ENCODE data around the gene GTF2F2. TPM values are rescaled to one million over a fixed set of nuclear protein-coding genes. Genes with fewer than 3 reads are reported as not detected.

The GTF2F2 gene
- total and polyA plus RNA-seq, 2 donors (not counting 3 experiments of a cell fraction or from before 2014, with no cell fraction given), result 7.5 to 23.6 TPM

DNA sequence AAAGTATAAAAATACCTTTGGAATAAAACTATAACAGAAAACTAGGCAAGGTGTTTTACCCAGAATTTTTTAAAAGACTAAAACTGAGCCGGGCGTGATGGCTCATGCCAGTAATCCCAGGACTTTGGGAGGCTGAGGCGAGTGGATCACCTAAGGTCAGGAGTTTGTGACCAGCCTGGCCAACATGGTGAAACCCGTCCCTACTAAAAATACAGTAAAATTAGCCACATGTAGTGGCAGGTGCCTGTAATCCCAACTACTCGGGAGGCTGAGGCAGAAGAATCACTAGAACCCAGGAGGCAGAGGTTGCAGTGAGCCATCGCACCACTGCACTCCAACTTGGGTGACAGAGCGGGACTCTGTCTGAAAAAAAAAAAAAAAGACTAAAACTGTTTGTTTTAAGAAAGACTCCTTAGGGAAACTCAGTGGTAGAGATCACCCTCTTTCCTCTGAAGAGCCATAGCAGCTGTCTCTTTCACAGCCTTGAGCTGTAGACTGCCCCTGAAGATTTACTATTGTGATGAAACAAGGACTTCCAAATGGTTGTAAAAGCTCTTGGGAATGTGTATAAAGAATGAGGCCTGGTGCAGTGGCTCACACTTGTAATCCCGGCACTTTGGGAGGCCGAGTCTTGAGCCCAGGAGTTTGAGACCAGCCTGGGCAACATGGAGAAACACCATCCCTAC, 95.2 kb downstream of the GTF2F2 start:
- Histone ChIP-seq H3K27ac (ENCODE audit: insufficient read depth, low read depth, low read length) (no peak overlapping the region), H3K4me2 (ENCODE audit: insufficient read depth, low read length) (no peak overlapping the region), H3K79me2 (ENCODE audit: control insufficient read depth, insufficient read depth, low read length) (no peaks in the 10 kb centered on the region), H3K36me3 (ENCODE audit: control insufficient read depth in 2 of 2, extremely low read depth in 1 of 2, insufficient read depth in 2 of 2, low read length in 2 of 2) (no peaks in the 10 kb centered on the region), H2AFZ (ENCODE audit: low read depth, low read length) (no peak overlapping the region), H3K9ac (replicated peaks; ENCODE audit: extremely low read depth, insufficient read depth, low read length) (no peak overlapping the region), H3K4me3 (replicated peaks in 1 of 3; ENCODE audit: insufficient read depth in 1 of 3, low read depth in 1 of 3, low read length in 3 of 3) (no peak overlapping the region), H3K9me1 (replicated peaks; ENCODE audit: control insufficient read depth, extremely low read depth, insufficient read depth, low read length) (no peaks in the 10 kb centered on the region), H3K27me3 (ENCODE audit: control insufficient read depth in 2 of 2, insufficient read depth in 2 of 2, low read length in 2 of 2) (no peaks in the 10 kb centered on the region), H3K9me3 (replicated peaks; ENCODE audit: control insufficient read depth, insufficient read depth, low read length) (no peaks in the 10 kb centered on the region), H4K20me1 (replicated peaks; ENCODE audit: control insufficient read depth, extremely low read depth, insufficient read depth, low read length) (no peaks in the 10 kb centered on the region), H3K4me1 (ENCODE audit: control insufficient read depth, extremely low read depth, insufficient read depth, low read length) (peaks cover 18% of the 10 kb centered on the region)
- no TSS peak for BruUV-seq (replicated peaks)
- POLR2A ChIA-PET, result no interaction called here
- dilution Hi-C loops (cut with MboI; ENCODE audit: extremely low pct_ligation_motif_present, low sequenced_read_pairs), result no loop called here
- CTCF ChIA-PET, result interaction anchor here (0.7 to 0.9 kb wide), 2 partner anchors 22 to 473 kb away, joined by 3 read pairs; no protein-coding TSS in a partner anchor
- intact Hi-C loops (cut with micrococcal nuclease), result no loop called here
- TF ChIP-seq JUN (IDR thresholded peaks at IDR 0.05; ENCODE audit: borderline replicate concordance, insufficient read depth, insufficient read length, low read depth) (no peak), EZH2 (IDR thresholded peaks at IDR 0.05; ENCODE audit: borderline replicate concordance, low read depth, low read length, severe bottlenecking) (no peak), FOS (IDR thresholded peaks at IDR 0.05; ENCODE audit: borderline replicate concordance, insufficient read depth, low read length) (no peak), POLR2A (IDR thresholded peaks at IDR 0.05; ENCODE audit: low read depth, low read length) (no peak), MAX (IDR thresholded peaks at IDR 0.05; ENCODE audit: insufficient read depth, insufficient read length) (no peak), GATA2 (IDR thresholded peaks at IDR 0.05; ENCODE audit: insufficient read depth, insufficient read length, low read depth, low read length) (no peak), CTCF (IDR thresholded peaks at IDR 0.05; ENCODE audit: extremely low read depth in 1 of 2, insufficient read depth in 1 of 2, low read depth in 1 of 2, low read length in 2 of 2) (no peak), MYC (IDR thresholded peaks at IDR 0.05; ENCODE audit: low read depth, low read length) (no peak), POLR2AphosphoS5 (IDR thresholded peaks at IDR 0.05; ENCODE audit: insufficient read depth, low read depth, low read length) (no peak)
- no peak for FAIRE-seq
- no peak for DNase-seq (ENCODE audit: low read depth, low spot score)
